ENCODE results near the gene MTFR1L. TPM values are rescaled to one million over a fixed set of nuclear protein-coding genes. Genes with fewer than 3 reads are reported as not detected.

Gene MTFR1L
- total and polyA plus RNA-seq, 11 donors: 123 to 319 (median 213) TPM

DNA sequence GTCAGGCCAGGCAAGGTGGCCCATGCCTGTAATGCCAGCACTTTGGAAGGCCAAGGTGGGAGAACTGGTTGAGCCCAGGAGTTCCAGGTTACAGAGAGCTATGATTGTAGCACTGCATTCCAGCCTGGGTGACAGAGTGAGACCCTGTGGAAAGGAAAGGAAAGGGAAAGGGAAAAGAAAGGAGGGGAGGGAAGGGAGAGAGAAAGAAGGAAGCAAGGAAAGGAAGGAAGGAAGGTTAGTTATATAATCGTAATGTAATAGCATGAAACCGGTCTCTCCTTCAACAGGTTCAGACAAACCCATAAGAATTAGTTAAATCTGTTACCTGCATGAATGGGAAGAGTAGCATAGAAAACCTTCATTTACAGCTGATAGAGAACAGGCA is 56.9 kb downstream of the MTFR1L start:
- 62 to 70% (median 68%) methylated on average over 2 of the region's 2 CpGs for WGBS, 4 donors
- no peaks in the 10 kb centered on the region for H3K27me3 ChIP-seq
- intact Hi-C loops (cut with DNase I): loop anchor here in 1 of 10 donors (10.0 kb wide), 1 partner anchor 52 kb away; no protein-coding TSS in a partner anchor

GRCh38 chr1:25877155-25877554 is 57.4 kb downstream of the MTFR1L start:
- intact Hi-C loops (cut with DNase I): loop anchor here in 1 of 10 donors (10.0 kb wide), 1 partner anchor 52 kb away; no protein-coding TSS in a partner anchor
- Histone ChIP-seq H3K4me1 (peaks cover 0 to 26% (median 15%) of the 10 kb centered on the region in 12 donors), H3K36me3 (no peaks in the 10 kb centered on the region), H3K27ac (no peak overlapping the region), H3K27me3 (no peaks in the 10 kb centered on the region), H3K9me3 (no peaks in the 10 kb centered on the region), H3K4me3 (no peak overlapping the region)
- no peak for DNase-seq
- no peak for TF ChIP-seq POLR2A (IDR thresholded peaks at IDR 0.05)
- TF ChIP-seq, protein P1, sequence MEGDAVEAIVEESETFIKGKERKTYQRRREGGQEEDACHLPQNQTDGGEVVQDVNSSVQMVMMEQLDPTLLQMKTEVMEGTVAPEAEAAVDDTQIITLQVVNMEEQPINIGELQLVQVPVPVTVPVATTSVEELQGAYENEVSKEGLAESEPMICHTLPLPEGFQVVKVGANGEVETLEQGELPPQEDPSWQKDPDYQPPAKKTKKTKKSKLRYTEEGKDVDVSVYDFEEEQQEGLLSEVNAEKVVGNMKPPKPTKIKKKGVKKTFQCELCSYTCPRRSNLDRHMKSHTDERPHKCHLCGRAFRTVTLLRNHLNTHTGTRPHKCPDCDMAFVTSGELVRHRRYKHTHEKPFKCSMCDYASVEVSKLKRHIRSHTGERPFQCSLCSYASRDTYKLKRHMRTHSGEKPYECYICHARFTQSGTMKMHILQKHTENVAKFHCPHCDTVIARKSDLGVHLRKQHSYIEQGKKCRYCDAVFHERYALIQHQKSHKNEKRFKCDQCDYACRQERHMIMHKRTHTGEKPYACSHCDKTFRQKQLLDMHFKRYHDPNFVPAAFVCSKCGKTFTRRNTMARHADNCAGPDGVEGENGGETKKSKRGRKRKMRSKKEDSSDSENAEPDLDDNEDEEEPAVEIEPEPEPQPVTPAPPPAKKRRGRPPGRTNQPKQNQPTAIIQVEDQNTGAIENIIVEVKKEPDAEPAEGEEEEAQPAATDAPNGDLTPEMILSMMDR (IDR thresholded peaks at IDR 0.05): no peak
- ATAC-seq: no peak
- 91 to 94% (median 93%) methylated on average over 2 of the region's 2 CpGs for WGBS, 4 donors

More for the DNA sequence above, 56.9 kb downstream of the MTFR1L start:
- Histone ChIP-seq H3K9me3 (no peaks in the 10 kb centered on the region), H3K36me3 (no peaks in the 10 kb centered on the region), H3K4me1 (peaks cover 0 to 30% (median 18%) of the 10 kb centered on the region in 12 donors), H3K27ac (no peak overlapping the region), H3K4me3 (no peak overlapping the region)
- DNase-seq: no peak
- TF ChIP-seq POLR2A (IDR thresholded peaks at IDR 0.05): no peak
- TF ChIP-seq, protein P1 (IDR thresholded peaks at IDR 0.05): no peak
- no peak for ATAC-seq

DNA sequence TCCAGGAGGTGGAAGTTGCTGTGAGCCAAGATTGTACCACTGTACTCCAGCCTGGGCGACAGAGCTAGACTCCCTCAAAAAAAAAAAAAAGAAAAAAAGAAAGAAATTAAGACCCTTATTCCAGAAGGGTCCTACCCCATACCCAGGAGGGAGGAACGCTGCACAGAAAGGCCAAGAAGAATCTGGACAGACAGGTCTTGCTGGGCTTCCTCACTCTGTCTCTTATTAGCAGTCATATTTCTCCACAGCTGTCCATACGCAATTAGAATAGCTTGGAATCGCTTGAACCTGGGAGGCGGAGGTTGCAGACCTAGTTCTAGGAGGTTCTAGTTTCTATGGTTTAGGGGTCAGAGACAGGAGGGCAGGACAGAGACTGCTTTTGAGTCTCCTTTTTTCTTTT is 58.9 kb downstream of the MTFR1L start:
- Histone ChIP-seq H3K36me3 (no peaks in the 10 kb centered on the region), H3K4me3 (no peak overlapping the region), H3K27ac (no peak overlapping the region), H3K4me1 (peaks cover 0 to 20% (median 10%) of the 10 kb centered on the region in 12 donors), H3K27me3 (no peaks in the 10 kb centered on the region), H3K9me3 (no peaks in the 10 kb centered on the region)
- no peak for TF ChIP-seq POLR2A (IDR thresholded peaks at IDR 0.05)
- TF ChIP-seq, protein P1 (IDR thresholded peaks at IDR 0.05): no peak
- intact Hi-C loops (cut with DNase I): loop anchor here in 1 of 10 donors (10.0 kb wide), 1 partner anchor 54 kb away; no protein-coding TSS in a partner anchor
- DNase-seq (no peak), ATAC-seq (no peak)
- 90 to 96% (median 94%) methylated on average over 5 of the region's 5 CpGs for WGBS, 4 donors

DNA sequence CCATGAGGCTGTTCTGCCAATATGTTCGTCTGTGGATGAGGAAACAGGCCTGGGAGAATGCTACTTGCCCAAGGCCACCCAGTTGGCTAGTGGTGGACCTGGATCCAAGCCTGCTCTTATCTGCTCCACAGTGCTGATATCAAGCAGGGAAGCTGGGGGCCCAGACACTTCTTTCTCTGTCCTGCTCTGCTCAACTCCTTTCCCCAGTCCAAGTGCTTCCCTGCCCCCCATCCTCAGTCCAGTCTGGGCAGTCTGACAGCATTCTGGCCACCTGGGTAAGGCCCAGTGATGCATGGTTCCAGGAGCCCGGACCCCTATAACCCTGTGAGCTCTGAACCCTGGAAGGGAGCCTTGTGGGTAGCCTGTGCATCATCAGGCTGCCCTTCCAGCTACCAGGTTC is 59.9 kb downstream of the MTFR1L start:
- DNase-seq (no peak), ATAC-seq (no peak)
- H3K4me3 ChIP-seq: no peak overlapping the region
- H3K9me3 ChIP-seq: no peaks in the 10 kb centered on the region
- no peaks in the 10 kb centered on the region for H3K27me3 ChIP-seq
- H3K4me1 ChIP-seq: peaks cover 0 to 16% (median 5%) of the 10 kb centered on the region in 12 donors
- no peaks in the 10 kb centered on the region for H3K36me3 ChIP-seq
- no peak for TF ChIP-seq POLR2A (IDR thresholded peaks at IDR 0.05)
- TF ChIP-seq, protein P1 (IDR thresholded peaks at IDR 0.05): no peak
- WGBS, 4 donors: 43 to 69% (median 48%) methylated on average over 2 of the region's 2 CpGs
- intact Hi-C loops (cut with DNase I): loop anchor here in 1 of 10 donors (10.0 kb wide), 1 partner anchor 55 kb away; no protein-coding TSS in a partner anchor
- H3K27ac ChIP-seq: no peak overlapping the region

Measured in heart left ventricle (tissue), 16 donors.